PFSK-1 (cell line): ENCODE data around the gene PSORS1C1.

ENCODE experiments used
- FOXP2 ChIP-seq: optimal IDR thresholded peaks from 2 replicates; pipeline ENCODE3; 2011; ENCODE audit warnings: borderline replicate concordance, control low read depth, inconsistent platforms; ENCODE audit not compliant: insufficient read depth; ENCODE audit errors: extremely low read length, extremely low read depth
- POLR2AphosphoS5 ChIP-seq: IDR thresholded peaks from 2 replicates; pipeline ENCODE4 v1.6.1; 2012; ENCODE audit warnings: low read depth, mild to moderate bottlenecking, control low read depth, low read length, moderate library complexity
- SIN3A ChIP-seq: IDR thresholded peaks from 2 replicates; pipeline ENCODE4 v1.6.1; 2012; ENCODE audit warnings: mild to moderate bottlenecking, low read length, moderate library complexity, borderline replicate concordance; ENCODE audit not compliant: insufficient read depth
- TAF1 ChIP-seq: IDR thresholded peaks from 2 replicates; pipeline ENCODE4 v1.6.1; 2012; ENCODE audit warnings: low read length, control low read depth, borderline replicate concordance; ENCODE audit not compliant: insufficient read depth
- TF ChIP-seq, protein P1 (sequence below), 2 experiments: IDR thresholded peaks; 2 replicates each; pipeline versions ENCODE4 v1.6.1 to v1.8.0; 2011 to 2012; ENCODE audit warnings: low read depth in 2 of 2, low read length in 2 of 2, control low read depth in 1 of 2, inconsistent platforms in 1 of 2, mild to moderate bottlenecking in 1 of 2, moderate library complexity in 1 of 2; ENCODE audit not compliant: insufficient read depth in 1 of 2

Gene PSORS1C1

DNA sequence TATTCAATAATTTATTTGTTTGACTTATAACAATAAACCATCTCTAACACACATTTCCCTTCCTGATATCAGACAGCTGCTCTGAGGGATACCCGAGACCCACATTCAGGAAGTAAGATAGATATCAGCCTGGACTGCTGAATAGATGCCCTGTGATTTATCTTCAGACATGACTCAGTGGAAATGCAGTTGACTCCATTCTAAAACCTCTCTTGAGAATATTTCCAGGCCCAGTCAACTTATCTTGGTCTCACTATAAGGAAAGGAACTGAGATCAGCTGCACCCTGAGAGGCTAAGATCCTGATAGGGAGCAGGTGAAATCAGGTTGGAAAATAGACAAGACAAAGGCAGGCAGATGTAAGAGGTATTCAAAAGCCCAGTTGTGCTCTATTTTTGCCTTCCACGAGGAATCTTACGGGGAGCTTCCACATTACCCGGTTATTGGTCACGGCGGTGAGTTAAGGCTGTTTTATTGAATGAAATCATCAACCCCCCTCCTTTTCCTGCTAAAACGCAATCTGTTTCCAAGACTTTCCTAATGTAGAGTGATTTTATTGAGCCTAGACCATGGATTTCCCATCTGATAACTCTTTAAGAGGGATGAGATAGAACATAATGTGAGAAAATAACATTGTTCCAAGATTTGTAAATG lies 27.7 kb upstream of the PSORS1C1 start:
- TF ChIP-seq TAF1 (no peak), POLR2AphosphoS5 (no peak), FOXP2 (no peak)
- TF ChIP-seq, protein P1, sequence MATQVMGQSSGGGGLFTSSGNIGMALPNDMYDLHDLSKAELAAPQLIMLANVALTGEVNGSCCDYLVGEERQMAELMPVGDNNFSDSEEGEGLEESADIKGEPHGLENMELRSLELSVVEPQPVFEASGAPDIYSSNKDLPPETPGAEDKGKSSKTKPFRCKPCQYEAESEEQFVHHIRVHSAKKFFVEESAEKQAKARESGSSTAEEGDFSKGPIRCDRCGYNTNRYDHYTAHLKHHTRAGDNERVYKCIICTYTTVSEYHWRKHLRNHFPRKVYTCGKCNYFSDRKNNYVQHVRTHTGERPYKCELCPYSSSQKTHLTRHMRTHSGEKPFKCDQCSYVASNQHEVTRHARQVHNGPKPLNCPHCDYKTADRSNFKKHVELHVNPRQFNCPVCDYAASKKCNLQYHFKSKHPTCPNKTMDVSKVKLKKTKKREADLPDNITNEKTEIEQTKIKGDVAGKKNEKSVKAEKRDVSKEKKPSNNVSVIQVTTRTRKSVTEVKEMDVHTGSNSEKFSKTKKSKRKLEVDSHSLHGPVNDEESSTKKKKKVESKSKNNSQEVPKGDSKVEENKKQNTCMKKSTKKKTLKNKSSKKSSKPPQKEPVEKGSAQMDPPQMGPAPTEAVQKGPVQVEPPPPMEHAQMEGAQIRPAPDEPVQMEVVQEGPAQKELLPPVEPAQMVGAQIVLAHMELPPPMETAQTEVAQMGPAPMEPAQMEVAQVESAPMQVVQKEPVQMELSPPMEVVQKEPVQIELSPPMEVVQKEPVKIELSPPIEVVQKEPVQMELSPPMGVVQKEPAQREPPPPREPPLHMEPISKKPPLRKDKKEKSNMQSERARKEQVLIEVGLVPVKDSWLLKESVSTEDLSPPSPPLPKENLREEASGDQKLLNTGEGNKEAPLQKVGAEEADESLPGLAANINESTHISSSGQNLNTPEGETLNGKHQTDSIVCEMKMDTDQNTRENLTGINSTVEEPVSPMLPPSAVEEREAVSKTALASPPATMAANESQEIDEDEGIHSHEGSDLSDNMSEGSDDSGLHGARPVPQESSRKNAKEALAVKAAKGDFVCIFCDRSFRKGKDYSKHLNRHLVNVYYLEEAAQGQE (IDR thresholded peaks at IDR 0.05; ENCODE audit: insufficient read depth in 1 of 2, low read depth in 2 of 2, low read length in 2 of 2), result no peak

GRCh38 chr6:31087494-31088089 lies 27.0 kb upstream of the PSORS1C1 start:
- TF ChIP-seq TAF1 (no peak), FOXP2 (no peak), SIN3A (no peak), POLR2AphosphoS5 (no peak)
- TF ChIP-seq, protein P1 (IDR thresholded peaks at IDR 0.05; ENCODE audit: insufficient read depth in 1 of 2, low read depth in 2 of 2, low read length in 2 of 2), result no peak

GRCh38 chr6:31090275-31090972 lies 24.2 kb upstream of the PSORS1C1 start:
- TF ChIP-seq SIN3A (no peak), TAF1 (no peak)
- TF ChIP-seq, protein P1 (IDR thresholded peaks at IDR 0.05; ENCODE audit: insufficient read depth in 1 of 2, low read depth in 2 of 2, low read length in 2 of 2), result no peak

DNA sequence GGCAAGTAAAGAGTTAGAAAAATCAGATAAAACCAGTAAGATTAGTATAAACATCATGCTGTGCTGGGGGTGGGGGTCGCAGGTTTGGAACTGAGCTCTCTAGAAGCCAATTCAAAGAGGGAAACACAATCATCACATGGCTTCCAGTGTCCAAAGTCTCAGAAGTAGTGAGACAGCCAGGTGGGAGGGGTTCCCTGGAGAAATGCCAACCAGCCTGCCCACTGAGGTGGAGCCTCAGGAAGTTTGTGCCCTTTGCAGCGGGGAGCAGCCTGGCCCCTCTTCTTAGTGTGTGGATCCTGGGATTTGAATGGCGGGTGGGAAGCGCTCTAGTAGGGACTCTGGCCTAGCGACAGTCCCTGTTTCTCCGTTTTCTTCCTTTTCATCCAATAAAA lies 23.6 kb upstream of the PSORS1C1 start:
- TF ChIP-seq SIN3A, result no peak
- no peak for TF ChIP-seq TAF1
- TF ChIP-seq, protein P1 (IDR thresholded peaks at IDR 0.05; ENCODE audit: insufficient read depth in 1 of 2, low read depth in 2 of 2, low read length in 2 of 2), result no peak
- TF ChIP-seq FOXP2, result no peak
- TF ChIP-seq POLR2AphosphoS5, result no peak
